HepG2 (cell line): ENCODE results near the gene VARS2. TPM values are rescaled to one million over a fixed set of nuclear protein-coding genes. Genes with fewer than 3 reads are reported as not detected.

ENCODE experiments used
- ADNP ChIP-seq: sonication (generic); formaldehyde crosslinking; IDR thresholded peaks from 2 replicates; pipeline ENCODE4 v1.4.0; 2020; ENCODE audit warnings: missing genetic modification reagents
- CBX2 ChIP-seq, 2 experiments: fragments of 200-600 bp in 1 of 2; sonication (generic); formaldehyde crosslinking in 1 of 2; IDR thresholded peaks; 2 replicates each; pipeline versions ENCODE4 v1.7.0 to v1.8.1; 2018 to 2022; ENCODE audit warnings: low read depth in 2 of 2, low read length in 1 of 2, mild to moderate bottlenecking in 1 of 2, missing genetic modification reagents in 1 of 2
- KDM2A ChIP-seq: sonication (generic); formaldehyde crosslinking; IDR thresholded peaks from 2 replicates; pipeline ENCODE4 v1.4.0; 2020; ENCODE audit warnings: low read depth, missing genetic modification reagents, borderline replicate concordance
- POGK ChIP-seq: sonication (generic); formaldehyde crosslinking; conservative IDR thresholded peaks from 2 replicates; pipeline ENCODE4 v1.8.0; 2022; ENCODE audit warnings: mild to moderate bottlenecking, moderate library complexity, missing genetic modification reagents
- SP140L ChIP-seq: sonication (generic); formaldehyde crosslinking; IDR thresholded peaks from 2 replicates; pipeline ENCODE4 v1.4.0; 2020; ENCODE audit warnings: missing genetic modification reagents, borderline replicate concordance
- ZNF318 ChIP-seq: sonication (generic); formaldehyde crosslinking; IDR thresholded peaks from 2 replicates; pipeline ENCODE4 v1.4.0; 2020; ENCODE audit warnings: mild to moderate bottlenecking, missing genetic modification reagents
- ZNF670 ChIP-seq: sonication (generic); formaldehyde crosslinking; IDR thresholded peaks from 2 replicates; pipeline ENCODE4 v1.8.0; 2022; ENCODE audit warnings: mild to moderate bottlenecking, missing genetic modification reagents, borderline replicate concordance
- ZNF713 ChIP-seq: sonication (generic); formaldehyde crosslinking; IDR thresholded peaks from 2 replicates; pipeline ENCODE4 v1.4.0; 2020; ENCODE audit warnings: mild to moderate bottlenecking, missing genetic modification reagents
- polyA plus RNA-seq, 8 experiments: library from polyadenylated mRNA; depleted of rRNA in 3 of 8; stranded (reverse) in 7 of 8; unstranded in 1 of 8; fragments of >200 nt; fragmentation: Illumina TruSeq in 4 of 8; extraction: Trizol in 4 of 8; gene quantifications; 2 replicates each; pipeline versions ENCODE4 v1.2.1 to v1.2.3, GENCODE V29; 2011 to 2016; ENCODE audit warnings: low read depth in 4 of 8, missing spikeins in 1 of 8, mixed read lengths in 1 of 8; ENCODE audit not compliant: insufficient read depth in 1 of 8
- total RNA-seq, 5 experiments: library from RNA; depleted of rRNA; stranded (reverse); fragments of >200 nt; fragmentation: Illumina TruSeq; extraction: Trizol; gene quantifications; 2 replicates each; pipeline ENCODE4 v1.2.3, GENCODE V29; 2016; ENCODE audit warnings: low read depth in 1 of 5

The VARS2 gene
- total and polyA plus RNA-seq, 2 of the 13 experiments (the other 11 are each of a cell fraction or from before 2014, with no cell fraction given) = 61.8 to 71.8 TPM

- TF ChIP-seq ZNF318 (CRISPR knock-in tag) = no peak
- TF ChIP-seq KDM2A (CRISPR knock-in tag) = no peak
- no peak for TF ChIP-seq ZNF713 (CRISPR knock-in tag)
- TF ChIP-seq ADNP (CRISPR knock-in tag) = no peak
- TF ChIP-seq POGK (CRISPR knock-in tag) = no peak
- no peak for TF ChIP-seq CBX2 (IDR thresholded peaks at IDR 0.05; ENCODE audit: low read depth, low read length)
- no peak for TF ChIP-seq CBX2 (CRISPR knock-in tag; IDR thresholded peaks at IDR 0.05; ENCODE audit: low read depth)
- TF ChIP-seq ZNF670 (CRISPR knock-in tag) = no peak
- no peak for TF ChIP-seq SP140L (CRISPR knock-in tag)
Observed at GRCh38 chr6:30937265-30937664, 23.2 kb downstream of the VARS2 start (continued).
